CD14-positive monocyte (primary cell): Measurements from ENCODE around the gene PSTPIP2. TPM values are rescaled to one million over a fixed set of nuclear protein-coding genes. Genes with fewer than 3 reads are reported as not detected.

Experiments used
- DNase-seq, 3 donors: peaks; one replicate each; pipeline ENCODE4 v3.0.0-alpha.2; 2011 to 2022
- H2AFZ ChIP-seq: 2 replicates; pipeline ENCODE4 v1.6.0; 2012; ENCODE audit warnings: mild to moderate bottlenecking, low read depth, low read length, inconsistent platforms; ENCODE audit not compliant: insufficient read depth, poor library complexity, severe bottlenecking
- H3K27ac ChIP-seq, 2 donors: 1 replicate in 1 of 2; 2 replicates in 1 of 2; pipeline ENCODE4 v1.5.1; 2012 to 2013; ENCODE audit warnings: low read length in 2 of 2, control low read depth in 1 of 2, inconsistent platforms in 1 of 2, low read depth in 1 of 2, mild to moderate bottlenecking in 1 of 2
- H3K27me3 ChIP-seq, 2 donors: one replicate each; pipeline versions ENCODE4 v1.6.0 to v1.6.1; 2011 to 2013; ENCODE audit warnings: low read length in 2 of 2; ENCODE audit not compliant: control insufficient read depth in 2 of 2, insufficient read depth in 2 of 2
- H3K36me3 ChIP-seq, 2 donors: replicated peaks in 1 of 2; 1 replicate in 1 of 2; 2 replicates in 1 of 2; pipeline versions ENCODE4 v1.5.1 to v1.6.1; 2012 to 2013; ENCODE audit warnings: low read length in 2 of 2, control low read depth in 1 of 2, inconsistent platforms in 1 of 2, mild to moderate bottlenecking in 1 of 2; ENCODE audit not compliant: insufficient read depth in 2 of 2, control insufficient read depth in 1 of 2
- H3K4me1 ChIP-seq, 2 donors: 1 replicate in 1 of 2; 2 replicates in 1 of 2; pipeline versions ENCODE4 v1.5.1 to v1.6.1; 2012 to 2013; ENCODE audit warnings: low read length in 2 of 2, control low read depth in 1 of 2, inconsistent platforms in 1 of 2, mild to moderate bottlenecking in 1 of 2, moderate library complexity in 1 of 2; ENCODE audit not compliant: insufficient read depth in 2 of 2, control insufficient read depth in 1 of 2
- H3K4me2 ChIP-seq: replicated peaks from 2 replicates; pipeline ENCODE3; 2012; ENCODE audit warnings: low read length, moderate library complexity, mild to moderate bottlenecking; ENCODE audit not compliant: poor library complexity, severe bottlenecking; ENCODE audit errors: extremely low read depth
- H3K4me3 ChIP-seq, 3 experiments: fragments of 200-600 bp in 1 of 3; sonication (generic) in 1 of 3; replicated peaks in 1 of 3; 1 replicate in 2 of 3; 2 replicates in 1 of 3; pipeline ENCODE4 v1.5.1; 2011 to 2013; ENCODE audit warnings: low read length in 3 of 3, mild to moderate bottlenecking in 3 of 3, control low read depth in 2 of 3, low read depth in 2 of 3, inconsistent platforms in 1 of 3, moderate library complexity in 1 of 3
- H3K79me2 ChIP-seq: 2 replicates; pipeline ENCODE4 v1.6.0; 2012; ENCODE audit warnings: mild to moderate bottlenecking, control low read depth, inconsistent platforms, low read length, moderate library complexity; ENCODE audit not compliant: insufficient read depth
- H3K9ac ChIP-seq: 2 replicates; pipeline ENCODE4 v1.6.0; 2017; ENCODE audit warnings: low read length, mild to moderate bottlenecking; ENCODE audit not compliant: insufficient read depth, poor library complexity, severe bottlenecking
- H3K9me3 ChIP-seq, 2 donors: replicated peaks in 1 of 2; 1 replicate in 1 of 2; 2 replicates in 1 of 2; pipeline versions ENCODE4 v1.5.1 to v1.6.1; 2012 to 2013; ENCODE audit warnings: low read length in 2 of 2, control low read depth in 1 of 2; ENCODE audit not compliant: control insufficient read depth in 1 of 2, insufficient read depth in 1 of 2
- H4K20me1 ChIP-seq: 2 replicates; pipeline ENCODE4 v1.6.0; 2012; ENCODE audit warnings: mild to moderate bottlenecking, low read length, control low read depth, moderate library complexity; ENCODE audit not compliant: insufficient read depth
- H3K27ac Mint-ChIP-seq, 7 donors: one replicate each; pipeline ENCODE4 v1.8.0; 2020; ENCODE audit warnings: mild to moderate bottlenecking in 7 of 7, mixed read lengths in 7 of 7, moderate library complexity in 6 of 7, inconsistent platforms in 2 of 7
- H3K27me3 Mint-ChIP-seq, 3 donors: one replicate each; pipeline ENCODE4 v1.8.0; 2021 to 2022; ENCODE audit warnings: low read depth in 3 of 3, mild to moderate bottlenecking in 3 of 3, mixed read lengths in 3 of 3, moderate library complexity in 3 of 3, inconsistent platforms in 1 of 3
- H3K36me3 Mint-ChIP-seq, 2 donors: one replicate each; pipeline ENCODE4 v1.8.0; 2020; ENCODE audit warnings: mixed read lengths in 2 of 2, inconsistent platforms in 1 of 2, mild to moderate bottlenecking in 1 of 2
- H3K4me1 Mint-ChIP-seq: one replicate; pipeline ENCODE4 v1.8.0; 2020; ENCODE audit warnings: mild to moderate bottlenecking, mixed read lengths
- H3K4me3 Mint-ChIP-seq, 2 donors: one replicate each; pipeline ENCODE4 v1.8.0; 2020; ENCODE audit warnings: mild to moderate bottlenecking in 2 of 2, mixed read lengths in 2 of 2, moderate library complexity in 1 of 2
- H3K9me3 Mint-ChIP-seq, 7 donors: one replicate each; pipeline ENCODE4 v1.8.0; 2020 to 2022; ENCODE audit warnings: mixed read lengths in 7 of 7, mild to moderate bottlenecking in 6 of 7, moderate library complexity in 6 of 7, inconsistent platforms in 2 of 7
- CTCF ChIP-seq: fragments of 200-600 bp; IDR thresholded peaks from one replicate; pipeline ENCODE4 v1.8.0; 2022; ENCODE audit warnings: antibody characterized with exemption, mild to moderate bottlenecking
- WGBS: methylation state at CpG from one replicate; pipeline ENCODE4 v1.1.5; 2013; ENCODE audit warnings: missing lambda C conversion rate; ENCODE audit not compliant: insufficient coverage; 5-methylcytosine and 5-hydroxymethylcytosine counted together
- intact Hi-C, 2 donors: fragments of 100-400 bp; cut with micrococcal nuclease; formaldehyde crosslinking; loops; one replicate each; pipeline versions ENCODE4 v1.15.0 to v1.15.1; 2023
- polyA plus RNA-seq, 3 donors: library from polyadenylated mRNA; depleted of rRNA in 1 of 3; unstranded in 2 of 3; stranded (reverse) in 1 of 3; fragments of 300-500 nt in 2 of 3; fragments of >200 nt in 1 of 3; fragmentation: Illumina TruSeq in 2 of 3; gene quantifications; 1 replicate in 2 of 3; 2 replicates in 1 of 3; pipeline ENCODE4 v1.2.3, GENCODE V29; 2012 to 2021

Gene PSTPIP2
- polyA plus RNA-seq, 3 donors: 35.0 to 64.1 (median 42.3) TPM

DNA sequence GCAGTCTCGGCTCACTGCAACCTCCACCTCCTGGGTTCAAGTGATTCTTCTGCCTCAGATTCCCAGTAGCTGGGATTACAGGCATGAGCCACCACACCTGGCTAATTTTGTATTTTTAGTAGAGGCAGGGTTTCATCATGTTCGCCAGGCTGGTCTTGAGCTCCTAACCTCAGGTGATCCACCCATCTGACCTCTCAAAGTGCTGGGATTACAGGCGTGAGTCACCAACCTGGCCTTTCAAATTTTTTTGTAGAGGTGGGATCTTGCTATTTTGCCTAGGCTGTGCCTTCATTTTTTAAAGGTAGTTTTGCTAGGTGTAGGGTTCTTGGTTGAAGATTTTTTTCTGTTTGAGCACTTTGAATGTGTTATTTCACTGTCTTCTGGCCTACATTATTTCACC lies 38.3 kb upstream of the PSTPIP2 start:
- Histone ChIP-seq H3K79me2 (peaks cover 37% of the 10 kb centered on the region), H3K27me3 (no peaks in the 10 kb centered on the region), H2AFZ (no peak overlapping the region), H3K4me3 (no peak overlapping the region), H3K4me2 (no peak overlapping the region), H4K20me1 (no peaks in the 10 kb centered on the region), H3K36me3 (peaks cover 19 to 61% of the 10 kb centered on the region in 2 donors), H3K27ac (no peak overlapping the region), H3K4me1 (no peaks in the 10 kb centered on the region), H3K9me3 (no peaks in the 10 kb centered on the region), H3K9ac (no peak overlapping the region)
- peak overlapping the region in 1 of 7 donors; percentile 15 for H3K27ac Mint-ChIP-seq
- no peak for TF ChIP-seq CTCF
- DNase-seq: no peak
- peaks cover 37 to 63% of the 10 kb centered on the region in 2 donors for H3K36me3 Mint-ChIP-seq
- WGBS: no CpG with 5 or more reads among the region's 3 CpGs
- H3K4me3 Mint-ChIP-seq: no peak overlapping the region
- intact Hi-C loops: no loop called here
- H3K27me3 Mint-ChIP-seq: peaks cover 0 to 3% (median 0%) of the 10 kb centered on the region in 3 donors
- peaks cover 0 to 5% (median 0%) of the 10 kb centered on the region in 7 donors for H3K9me3 Mint-ChIP-seq
- peaks cover 2% of the 10 kb centered on the region for H3K4me1 Mint-ChIP-seq

DNA sequence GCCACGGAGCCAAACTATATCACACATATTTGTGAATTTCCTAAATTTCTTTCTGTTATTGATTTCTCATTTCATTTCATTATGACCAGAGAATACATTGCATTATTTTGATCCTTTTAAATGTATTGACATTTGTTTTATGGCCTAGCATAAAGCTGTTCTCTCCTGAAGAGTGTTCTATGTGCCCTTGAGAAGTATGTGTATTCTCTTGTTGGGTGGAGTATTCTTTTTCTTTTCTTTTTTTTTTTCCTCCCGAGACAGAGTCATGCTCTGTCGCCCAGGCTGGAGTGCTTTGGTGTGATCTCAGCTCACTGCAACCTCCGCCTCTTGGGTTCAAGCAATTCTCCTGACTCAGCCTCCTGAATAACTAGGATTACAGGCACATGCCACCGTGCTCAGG lies 37.3 kb upstream of the PSTPIP2 start:
- Mint-ChIP-seq H3K9me3 (peaks cover 0 to 5% (median 0%) of the 10 kb centered on the region in 7 donors), H3K27me3 (peaks cover 0 to 3% (median 0%) of the 10 kb centered on the region in 3 donors), H3K4me1 (peaks cover 7% of the 10 kb centered on the region), H3K4me3 (no peak overlapping the region), H3K36me3 (peaks cover 31 to 53% of the 10 kb centered on the region in 2 donors), H3K27ac (peak overlapping the region in 1 of 7 donors; percentile 34)
- WGBS: 96% methylated on average over 2 of the region's 5 CpGs
- intact Hi-C loops: no loop called here
- H3K27me3 ChIP-seq: no peaks in the 10 kb centered on the region
- H3K4me3 ChIP-seq: no peak overlapping the region
- H3K9me3 ChIP-seq: no peaks in the 10 kb centered on the region
- H3K4me1 ChIP-seq: peaks cover 7% of the 10 kb centered on the region in 2 donors
- no peak for TF ChIP-seq CTCF
- no peak overlapping the region for H3K27ac ChIP-seq
- no peak overlapping the region for H3K9ac ChIP-seq
- peaks cover 47% of the 10 kb centered on the region for H3K79me2 ChIP-seq
- H3K36me3 ChIP-seq: peaks cover 12 to 50% of the 10 kb centered on the region in 2 donors
- DNase-seq: no peak
- H2AFZ ChIP-seq: no peak overlapping the region
- no peaks in the 10 kb centered on the region for H4K20me1 ChIP-seq
- no peak overlapping the region for H3K4me2 ChIP-seq
